Activated T-helper 2 cell treated with anti-CD3 and anti-CD28 coated beads, Interferon-gamma antibody, Interleukin-2, Interleukin-4, amounts not matched to agents 10 μg/mL and 5 μg/mL and 100 μg/mL, durations not matched to agents 14 hours and 24 hours and 36 hours (primary cell): ENCODE data around the gene RAMAC. TPM values are rescaled to one million over a fixed set of nuclear protein-coding genes. Genes with fewer than 3 reads are reported as not detected.
A peak's percentile ranks its signal among the peaks of the same experiment; 100 is the strongest.

Experiments used
- DNase-seq: peaks from one replicate; pipeline ENCODE4 v3.0.0; 2021; ENCODE audit warnings: low spot score
- H3K27ac Mint-ChIP-seq: one replicate; pipeline ENCODE4 v1.8.0; 2021; ENCODE audit warnings: mixed read lengths
- H3K27me3 Mint-ChIP-seq: one replicate; pipeline ENCODE4 v1.8.0; 2021; ENCODE audit warnings: low read depth, mixed read lengths
- H3K36me3 Mint-ChIP-seq: one replicate; pipeline ENCODE4 v1.8.0; 2021; ENCODE audit warnings: low read depth, mixed read lengths
- H3K4me1 Mint-ChIP-seq: one replicate; pipeline ENCODE4 v1.8.0; 2021; ENCODE audit warnings: low read depth, mixed read lengths
- H3K4me3 Mint-ChIP-seq: one replicate; pipeline ENCODE4 v1.8.0; 2021; ENCODE audit warnings: low read depth, mild to moderate bottlenecking, moderate library complexity, mixed read lengths
- H3K9me3 Mint-ChIP-seq: one replicate; pipeline ENCODE4 v1.8.0; 2021; ENCODE audit warnings: mixed read lengths
- intact Hi-C: fragments of 100-400 bp; cut with micrococcal nuclease; formaldehyde crosslinking; loops from one replicate; pipeline ENCODE4 v1.15.1; 2023
- total RNA-seq: library from RNA; stranded (reverse); gene quantifications from 2 replicates; pipeline ENCODE4 v1.2.3, GENCODE V29; 2022

RAMAC gene
- total RNA-seq, 1 donor from 2014 or later = 21.2 TPM

GRCh38 chr15:82971218-82971984 is 14.6 kb upstream of the RAMAC start:
- no peak overlapping the region for H3K4me3 Mint-ChIP-seq
- no peak for DNase-seq
- H3K27ac Mint-ChIP-seq = no peak overlapping the region
- no peaks in the 10 kb centered on the region for H3K9me3 Mint-ChIP-seq
- intact Hi-C loops = no loop called here
- peaks cover 20% of the 10 kb centered on the region for H3K27me3 Mint-ChIP-seq
- no peaks in the 10 kb centered on the region for H3K36me3 Mint-ChIP-seq
- peaks cover 28% of the 10 kb centered on the region for H3K4me1 Mint-ChIP-seq

- Mint-ChIP-seq H3K27ac (no peak overlapping the region), H3K9me3 (no peaks in the 10 kb centered on the region), H3K36me3 (no peaks in the 10 kb centered on the region), H3K4me1 (peaks cover 21% of the 10 kb centered on the region), H3K4me3 (no peak overlapping the region), H3K27me3 (peaks cover 20% of the 10 kb centered on the region)
- DNase-seq = no peak
- intact Hi-C loops = no loop called here
Observed at GRCh38 chr15:82972990-82973389, 13.0 kb upstream of the RAMAC start.

- Mint-ChIP-seq H3K9me3 (no peaks in the 10 kb centered on the region), H3K27ac (no peak overlapping the region), H3K4me1 (peaks cover 12% of the 10 kb centered on the region), H3K36me3 (peaks cover 3% of the 10 kb centered on the region), H3K4me3 (no peak overlapping the region), H3K27me3 (peaks cover 6% of the 10 kb centered on the region)
- DNase-seq = no peak
- intact Hi-C loops = no loop called here
Observed at GRCh38 chr15:82977076-82977475, 8.9 kb upstream of the RAMAC start.

- Mint-ChIP-seq H3K4me3 (no peak overlapping the region), H3K27ac (no peak overlapping the region), H3K4me1 (peaks cover 9% of the 10 kb centered on the region), H3K36me3 (peaks cover 3% of the 10 kb centered on the region), H3K9me3 (no peaks in the 10 kb centered on the region), H3K27me3 (peaks cover 6% of the 10 kb centered on the region)
- intact Hi-C loops = no loop called here
- DNase-seq = no peak
Observed at GRCh38 chr15:82978438-82978837, 7.6 kb upstream of the RAMAC start.

GRCh38 chr15:82979726-82980125 is 6.3 kb upstream of the RAMAC start:
- peaks cover 11% of the 10 kb centered on the region for H3K4me1 Mint-ChIP-seq
- no peaks in the 10 kb centered on the region for H3K9me3 Mint-ChIP-seq
- peaks cover 3% of the 10 kb centered on the region for H3K36me3 Mint-ChIP-seq
- intact Hi-C loops = loop anchor here (10.0 kb wide), 1 partner anchor 435 kb away; the partner anchor contains the start of gene RPS17
- no peak for DNase-seq
- H3K4me3 Mint-ChIP-seq = no peak overlapping the region
- H3K27ac Mint-ChIP-seq = no peak overlapping the region
- peaks cover 6% of the 10 kb centered on the region for H3K27me3 Mint-ChIP-seq

GRCh38 chr15:82980981-82981380 is 5.0 kb upstream of the RAMAC start:
- no peak overlapping the region for H3K4me3 Mint-ChIP-seq
- no peak overlapping the region for H3K27ac Mint-ChIP-seq
- peaks cover 19% of the 10 kb centered on the region for H3K4me1 Mint-ChIP-seq
- no peaks in the 10 kb centered on the region for H3K9me3 Mint-ChIP-seq
- intact Hi-C loops = loop anchor here (10.0 kb wide), 1 partner anchor 436 kb away; the partner anchor contains the start of gene RPS17
- DNase-seq = no peak
- H3K36me3 Mint-ChIP-seq = peaks cover 3% of the 10 kb centered on the region
- H3K27me3 Mint-ChIP-seq = no peaks in the 10 kb centered on the region

- Mint-ChIP-seq H3K4me1 (peaks cover 22% of the 10 kb centered on the region), H3K27ac (peak overlapping the region; percentile 95), H3K27me3 (no peaks in the 10 kb centered on the region), H3K36me3 (peaks cover 36% of the 10 kb centered on the region), H3K9me3 (no peaks in the 10 kb centered on the region), H3K4me3 (peak overlapping the region; percentile 86)
- intact Hi-C loops = loop anchor here (2.0 to 10.0 kb wide), 4 partner anchors 36 to 442 kb away; partner anchors contain the start of gene RPS17
- no peak for DNase-seq
Observed at GRCh38 chr15:82986442-82986780, 401 bp downstream of the RAMAC start.

- H3K4me1 Mint-ChIP-seq = peaks cover 5% of the 10 kb centered on the region
- intact Hi-C loops = no loop called here
- H3K36me3 Mint-ChIP-seq = peaks cover 31% of the 10 kb centered on the region
- no peak for DNase-seq
- no peaks in the 10 kb centered on the region for H3K27me3 Mint-ChIP-seq
- no peaks in the 10 kb centered on the region for H3K9me3 Mint-ChIP-seq
- no peak overlapping the region for H3K27ac Mint-ChIP-seq
- H3K4me3 Mint-ChIP-seq = no peak overlapping the region
Observed at GRCh38 chr15:82992436-82992998, 6.5 kb downstream of the RAMAC start.

- Mint-ChIP-seq H3K4me3 (no peak overlapping the region), H3K4me1 (peaks cover 4% of the 10 kb centered on the region)
Observed at GRCh38 chr15:82993144-82993543, 7.1 kb downstream of the RAMAC start.

GRCh38 chr15:82995076-82995475 is 9.1 kb downstream of the RAMAC start:
- no peaks in the 10 kb centered on the region for H3K9me3 Mint-ChIP-seq
- H3K27me3 Mint-ChIP-seq = no peaks in the 10 kb centered on the region
- peaks cover 13% of the 10 kb centered on the region for H3K36me3 Mint-ChIP-seq
- H3K4me1 Mint-ChIP-seq = peaks cover 5% of the 10 kb centered on the region
- DNase-seq = no peak
- no peak overlapping the region for H3K27ac Mint-ChIP-seq
- H3K4me3 Mint-ChIP-seq = no peak overlapping the region
- intact Hi-C loops = no loop called here

More at GRCh38 chr15:82993144-82993543, 7.1 kb downstream of the RAMAC start:
- no peaks in the 10 kb centered on the region for H3K27me3 Mint-ChIP-seq
- no peaks in the 10 kb centered on the region for H3K9me3 Mint-ChIP-seq
- intact Hi-C loops = no loop called here
- no peak for DNase-seq
- H3K27ac Mint-ChIP-seq = no peak overlapping the region
- peaks cover 27% of the 10 kb centered on the region for H3K36me3 Mint-ChIP-seq

GRCh38 chr15:82995938-82996337 is 9.9 kb downstream of the RAMAC start:
- Mint-ChIP-seq H3K9me3 (no peaks in the 10 kb centered on the region), H3K4me3 (no peak overlapping the region), H3K27ac (no peak overlapping the region), H3K27me3 (no peaks in the 10 kb centered on the region), H3K36me3 (peaks cover 7% of the 10 kb centered on the region), H3K4me1 (peaks cover 10% of the 10 kb centered on the region)
- intact Hi-C loops = no loop called here
- no peak for DNase-seq

GRCh38 chr15:82999426-82999825 is 13.4 kb downstream of the RAMAC start:
- H3K9me3 Mint-ChIP-seq = no peaks in the 10 kb centered on the region
- no peaks in the 10 kb centered on the region for H3K27me3 Mint-ChIP-seq
- peaks cover 8% of the 10 kb centered on the region for H3K4me1 Mint-ChIP-seq
- no peak overlapping the region for H3K4me3 Mint-ChIP-seq
- no peak for DNase-seq
- H3K27ac Mint-ChIP-seq = no peak overlapping the region
- no peaks in the 10 kb centered on the region for H3K36me3 Mint-ChIP-seq
- intact Hi-C loops = no loop called here

GRCh38 chr15:82999905-83000671 is 14.1 kb downstream of the RAMAC start:
- Mint-ChIP-seq H3K27ac (no peak overlapping the region), H3K27me3 (no peaks in the 10 kb centered on the region), H3K4me1 (peaks cover 8% of the 10 kb centered on the region), H3K9me3 (no peaks in the 10 kb centered on the region), H3K4me3 (peak overlapping the region; percentile 46), H3K36me3 (peaks cover 3% of the 10 kb centered on the region)
- DNase-seq = peak; percentile 23
- intact Hi-C loops = loop anchor here (1.0 kb wide), 1 partner anchor 151 kb away; no protein-coding TSS in a partner anchor
